Measurements from ENCODE around the gene CCDC85A.

- no peak for TF ChIP-seq CTCF (IDR thresholded peaks at IDR 0.05; ENCODE audit: low read length)
- no peak for TF ChIP-seq EZH2phosphoT487 (IDR thresholded peaks at IDR 0.05; ENCODE audit: low read length)
Observed at GRCh38 chr2:56151841-56152240, 31.9 kb upstream of the CCDC85A start.

Measured in MM.1S (cell line).